ENCODE data around the gene NCF4.

The NCF4 gene

GRCh38 chr22:36865346-36865745 is 4.5 kb downstream of the NCF4 start:
- Histone ChIP-seq H3K27ac (ENCODE audit: low read length) (no peak overlapping the region), H3K27me3 (ENCODE audit: control insufficient read depth in 1 of 2, insufficient read depth in 2 of 2, low read length in 2 of 2) (peaks cover 7 to 12% of the 10 kb centered on the region in 2 donors), H3K9ac (ENCODE audit: low read length in 2 of 2) (no peak overlapping the region), H3K4me1 (ENCODE audit: control insufficient read depth, insufficient read depth, low read length) (no peaks in the 10 kb centered on the region), H3K4me3 (ENCODE audit: low read length in 2 of 2) (no peak overlapping the region), H3K36me3 (ENCODE audit: control insufficient read depth in 2 of 2, insufficient read depth in 2 of 2, low read length in 2 of 2) (no peaks in the 10 kb centered on the region), H3K9me3 (ENCODE audit: control insufficient read depth in 2 of 2, low read length in 2 of 2) (no peaks in the 10 kb centered on the region)

GRCh38 chr22:36867695-36868094 is 6.9 kb downstream of the NCF4 start:
- peaks cover 11 to 14% of the 10 kb centered on the region in 2 donors for H3K27me3 ChIP-seq (ENCODE audit: control insufficient read depth in 1 of 2, insufficient read depth in 2 of 2, low read length in 2 of 2)

DNA sequence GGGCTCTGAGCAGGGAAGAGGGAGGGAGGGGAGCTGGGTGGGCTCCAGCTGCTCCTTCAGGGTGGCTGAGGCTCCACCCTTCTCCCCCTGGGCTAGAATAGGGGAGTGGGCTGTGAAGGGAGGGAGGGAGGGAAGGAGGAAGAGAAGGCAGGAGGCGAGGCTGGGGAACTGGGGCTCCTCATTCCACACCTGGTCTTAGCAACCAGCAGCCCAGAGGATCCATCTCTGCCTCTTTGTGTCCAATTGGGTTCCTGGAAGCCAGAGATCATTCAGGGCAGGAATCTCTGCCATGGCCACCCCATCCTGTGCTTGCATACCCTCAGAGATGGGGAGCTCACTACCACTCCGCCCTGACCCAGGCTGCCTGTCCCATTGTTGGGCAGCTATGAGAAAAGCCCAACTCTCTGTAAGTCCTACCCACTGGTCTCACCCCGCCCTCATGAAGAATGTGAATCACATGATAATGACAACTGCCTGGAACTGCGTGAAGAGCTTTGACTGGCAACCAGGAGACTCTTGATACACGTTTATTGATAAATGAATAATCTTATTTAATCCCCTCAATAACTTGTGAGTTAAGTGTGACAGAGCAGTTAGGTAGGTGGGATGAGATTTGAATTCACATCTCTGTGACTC is 7.9 kb downstream of the NCF4 start:
- Histone ChIP-seq H3K27me3 (ENCODE audit: control insufficient read depth in 1 of 2, insufficient read depth in 2 of 2, low read length in 2 of 2) (peaks cover 11 to 14% of the 10 kb centered on the region in 2 donors), H3K27ac (ENCODE audit: low read length) (no peak overlapping the region), H3K9me3 (ENCODE audit: control insufficient read depth in 2 of 2, low read length in 2 of 2) (no peaks in the 10 kb centered on the region), H3K9ac (ENCODE audit: low read length in 2 of 2) (no peak overlapping the region), H3K4me1 (ENCODE audit: control insufficient read depth, insufficient read depth, low read length) (peaks cover under 1% of the 10 kb centered on the region), H3K36me3 (ENCODE audit: control insufficient read depth in 2 of 2, insufficient read depth in 2 of 2, low read length in 2 of 2) (no peaks in the 10 kb centered on the region), H3K4me3 (ENCODE audit: low read length in 2 of 2) (no peak overlapping the region)

More at GRCh38 chr22:36867695-36868094, 6.9 kb downstream of the NCF4 start:
- H3K9me3 ChIP-seq (ENCODE audit: control insufficient read depth in 2 of 2, low read length in 2 of 2) = no peaks in the 10 kb centered on the region
- no peak overlapping the region for H3K27ac ChIP-seq (ENCODE audit: low read length)
- H3K4me3 ChIP-seq (ENCODE audit: low read length in 2 of 2) = no peak overlapping the region
- H3K4me1 ChIP-seq (ENCODE audit: control insufficient read depth, insufficient read depth, low read length) = no peaks in the 10 kb centered on the region
- H3K9ac ChIP-seq (ENCODE audit: low read length in 2 of 2) = no peak overlapping the region
- no peaks in the 10 kb centered on the region for H3K36me3 ChIP-seq (ENCODE audit: control insufficient read depth in 2 of 2, insufficient read depth in 2 of 2, low read length in 2 of 2)

DNA sequence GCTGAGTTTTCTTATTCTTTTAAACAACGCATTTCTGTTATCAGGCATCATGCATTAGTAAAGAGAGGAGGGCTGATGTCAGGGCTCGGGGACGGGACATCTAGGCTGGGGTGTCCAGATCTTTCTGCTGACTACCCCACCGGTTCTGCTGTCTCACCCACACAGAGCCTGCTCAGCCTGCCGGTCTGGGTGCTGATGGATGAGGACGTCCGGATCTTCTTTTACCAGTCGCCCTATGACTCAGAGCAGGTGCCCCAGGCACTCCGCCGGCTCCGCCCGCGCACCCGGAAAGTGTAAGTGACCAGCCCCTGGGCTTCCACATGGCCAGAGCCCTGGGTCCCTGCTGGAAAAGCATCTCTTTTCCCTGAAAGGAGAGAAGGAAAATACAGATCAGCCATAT is 9.4 kb downstream of the NCF4 start:
- Histone ChIP-seq H3K4me1 (ENCODE audit: control insufficient read depth, insufficient read depth, low read length) (peaks cover 4% of the 10 kb centered on the region), H3K36me3 (ENCODE audit: control insufficient read depth in 2 of 2, insufficient read depth in 2 of 2, low read length in 2 of 2) (no peaks in the 10 kb centered on the region)

GRCh38 chr22:36871669-36872081 is 10.9 kb downstream of the NCF4 start:
- peaks cover 9 to 11% of the 10 kb centered on the region in 2 donors for H3K27me3 ChIP-seq (ENCODE audit: control insufficient read depth in 1 of 2, insufficient read depth in 2 of 2, low read length in 2 of 2)
- H3K9ac ChIP-seq (ENCODE audit: low read length in 2 of 2) = no peak overlapping the region
- H3K36me3 ChIP-seq (ENCODE audit: control insufficient read depth in 2 of 2, insufficient read depth in 2 of 2, low read length in 2 of 2) = no peaks in the 10 kb centered on the region
- H3K4me3 ChIP-seq (ENCODE audit: low read length in 2 of 2) = no peak overlapping the region
- peaks cover 4% of the 10 kb centered on the region for H3K4me1 ChIP-seq (ENCODE audit: control insufficient read depth, insufficient read depth, low read length)
- no peaks in the 10 kb centered on the region for H3K9me3 ChIP-seq (ENCODE audit: control insufficient read depth in 2 of 2, low read length in 2 of 2)
- no peak overlapping the region for H3K27ac ChIP-seq (ENCODE audit: low read length)

More for the DNA sequence above, 9.4 kb downstream of the NCF4 start:
- Histone ChIP-seq H3K9me3 (ENCODE audit: control insufficient read depth in 2 of 2, low read length in 2 of 2) (no peaks in the 10 kb centered on the region), H3K27me3 (ENCODE audit: control insufficient read depth in 1 of 2, insufficient read depth in 2 of 2, low read length in 2 of 2) (peaks cover 11 to 14% of the 10 kb centered on the region in 2 donors), H3K4me3 (ENCODE audit: low read length in 2 of 2) (no peak overlapping the region), H3K27ac (ENCODE audit: low read length) (no peak overlapping the region), H3K9ac (ENCODE audit: low read length in 2 of 2) (no peak overlapping the region)

DNA sequence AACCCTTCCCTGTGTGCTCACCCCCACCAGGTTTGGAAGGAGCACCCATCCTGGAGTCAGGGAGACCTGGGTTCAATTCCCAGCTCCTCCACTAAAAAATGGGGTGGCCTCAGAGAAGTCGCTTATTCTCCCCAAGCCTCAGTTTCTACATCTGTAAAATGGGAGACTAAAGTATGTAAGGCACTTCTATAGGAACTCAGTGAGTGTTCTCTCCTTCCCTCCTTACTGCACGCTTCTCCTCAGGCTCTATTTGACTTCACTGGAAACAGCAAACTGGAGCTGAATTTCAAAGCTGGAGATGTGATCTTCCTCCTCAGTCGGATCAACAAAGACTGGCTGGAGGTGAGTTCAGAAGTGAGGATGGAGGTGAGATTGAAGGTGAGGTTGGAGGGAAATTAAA is 11.3 kb downstream of the NCF4 start:
- Histone ChIP-seq H3K4me1 (ENCODE audit: control insufficient read depth, insufficient read depth, low read length) (peaks cover 4% of the 10 kb centered on the region), H3K9ac (ENCODE audit: low read length in 2 of 2) (no peak overlapping the region), H3K4me3 (ENCODE audit: low read length in 2 of 2) (no peak overlapping the region), H3K9me3 (ENCODE audit: control insufficient read depth in 2 of 2, low read length in 2 of 2) (no peaks in the 10 kb centered on the region), H3K27ac (ENCODE audit: low read length) (no peak overlapping the region), H3K36me3 (ENCODE audit: control insufficient read depth in 2 of 2, insufficient read depth in 2 of 2, low read length in 2 of 2) (no peaks in the 10 kb centered on the region), H3K27me3 (ENCODE audit: control insufficient read depth in 1 of 2, insufficient read depth in 2 of 2, low read length in 2 of 2) (peaks cover 9 to 11% of the 10 kb centered on the region in 2 donors)

DNA sequence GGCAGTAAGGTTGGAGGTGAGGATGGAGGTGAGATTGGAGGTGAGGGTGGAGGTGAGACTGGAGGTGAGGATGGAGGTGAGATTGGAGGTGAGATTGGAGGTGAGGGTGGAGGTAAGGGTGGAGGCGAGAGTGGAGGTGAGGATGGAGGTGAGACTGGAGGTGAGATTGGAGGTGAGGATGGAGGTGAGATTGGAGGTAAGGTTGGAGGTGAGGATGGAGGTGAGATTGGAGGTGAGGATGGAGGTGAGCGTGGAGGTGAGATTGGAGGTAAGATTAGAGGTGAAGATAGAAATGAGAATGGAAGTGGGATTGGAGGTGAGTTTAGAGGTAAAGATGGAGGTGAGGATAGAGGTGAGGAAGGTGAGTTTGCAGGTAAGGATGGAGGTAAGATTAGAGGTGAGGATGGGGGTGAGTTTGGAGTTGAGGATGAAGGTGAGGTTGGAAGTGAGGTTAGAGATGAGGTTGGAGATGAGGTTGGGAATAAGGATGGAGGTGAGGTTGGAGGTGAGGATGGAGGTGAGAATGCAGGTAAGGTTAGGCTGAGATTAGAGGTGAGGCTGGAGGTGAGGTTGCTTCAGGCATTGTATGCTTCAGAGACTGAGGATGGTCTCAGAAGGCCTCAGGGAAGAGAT is 12.2 kb downstream of the NCF4 start:
- H3K27ac ChIP-seq (ENCODE audit: low read length) = no peak overlapping the region

GRCh38 chr22:36873614-36874308 is 13.0 kb downstream of the NCF4 start:
- Histone ChIP-seq H3K4me3 (ENCODE audit: low read length in 2 of 2) (no peak overlapping the region), H3K4me1 (ENCODE audit: control insufficient read depth, insufficient read depth, low read length) (peaks cover 4% of the 10 kb centered on the region), H3K9me3 (ENCODE audit: control insufficient read depth in 2 of 2, low read length in 2 of 2) (no peaks in the 10 kb centered on the region), H3K27me3 (ENCODE audit: control insufficient read depth in 1 of 2, insufficient read depth in 2 of 2, low read length in 2 of 2) (peaks cover 11% of the 10 kb centered on the region in 2 donors), H3K27ac (ENCODE audit: low read length) (no peak overlapping the region), H3K9ac (ENCODE audit: low read length in 2 of 2) (no peak overlapping the region), H3K36me3 (ENCODE audit: control insufficient read depth in 2 of 2, insufficient read depth in 2 of 2, low read length in 2 of 2) (no peaks in the 10 kb centered on the region)

More for the DNA sequence above, 12.2 kb downstream of the NCF4 start:
- H3K9me3 ChIP-seq (ENCODE audit: control insufficient read depth in 2 of 2, low read length in 2 of 2) = no peaks in the 10 kb centered on the region
- peaks cover 4% of the 10 kb centered on the region for H3K4me1 ChIP-seq (ENCODE audit: control insufficient read depth, insufficient read depth, low read length)
- H3K4me3 ChIP-seq (ENCODE audit: low read length in 2 of 2) = no peak overlapping the region
- H3K9ac ChIP-seq (ENCODE audit: low read length in 2 of 2) = no peak overlapping the region
- peaks cover 11 to 12% of the 10 kb centered on the region in 2 donors for H3K27me3 ChIP-seq (ENCODE audit: control insufficient read depth in 1 of 2, insufficient read depth in 2 of 2, low read length in 2 of 2)
- H3K36me3 ChIP-seq (ENCODE audit: control insufficient read depth in 2 of 2, insufficient read depth in 2 of 2, low read length in 2 of 2) = no peaks in the 10 kb centered on the region

DNA sequence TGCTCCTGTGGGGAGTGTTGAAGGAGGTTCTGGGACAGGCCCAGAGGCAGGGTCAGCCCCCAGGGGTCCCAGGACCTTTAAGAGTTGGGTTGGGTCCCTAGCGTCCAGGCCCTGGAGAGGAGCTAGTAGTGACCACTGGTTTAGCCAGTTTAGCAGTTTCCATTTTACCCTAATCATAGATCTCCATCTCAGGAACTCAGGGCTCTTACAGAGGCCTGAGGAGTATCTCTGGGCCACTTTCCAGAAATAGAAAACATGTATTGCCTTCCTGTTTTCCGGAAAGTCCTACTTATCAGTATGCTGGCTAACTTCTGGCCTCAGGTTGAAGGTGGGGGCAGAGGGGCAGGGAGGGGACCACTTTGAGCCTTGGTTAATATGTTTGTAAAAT is 13.5 kb downstream of the NCF4 start:
- Histone ChIP-seq H3K4me1 (ENCODE audit: control insufficient read depth, insufficient read depth, low read length) (peaks cover 4% of the 10 kb centered on the region), H3K4me3 (ENCODE audit: low read length in 2 of 2) (no peak overlapping the region), H3K36me3 (ENCODE audit: control insufficient read depth in 2 of 2, insufficient read depth in 2 of 2, low read length in 2 of 2) (no peaks in the 10 kb centered on the region), H3K9me3 (ENCODE audit: control insufficient read depth in 2 of 2, low read length in 2 of 2) (no peaks in the 10 kb centered on the region), H3K9ac (ENCODE audit: low read length in 2 of 2) (no peak overlapping the region), H3K27me3 (ENCODE audit: control insufficient read depth in 1 of 2, insufficient read depth in 2 of 2, low read length in 2 of 2) (peaks cover 9 to 12% of the 10 kb centered on the region in 2 donors), H3K27ac (ENCODE audit: low read length) (no peak overlapping the region)

- H3K9ac ChIP-seq (ENCODE audit: low read length in 2 of 2) = no peak overlapping the region
- no peaks in the 10 kb centered on the region for H3K36me3 ChIP-seq (ENCODE audit: control insufficient read depth in 2 of 2, insufficient read depth in 2 of 2, low read length in 2 of 2)
- peaks cover 4% of the 10 kb centered on the region for H3K4me1 ChIP-seq (ENCODE audit: control insufficient read depth, insufficient read depth, low read length)
- H3K27ac ChIP-seq (ENCODE audit: low read length) = no peak overlapping the region
- no peak overlapping the region for H3K4me3 ChIP-seq (ENCODE audit: low read length in 2 of 2)
- H3K9me3 ChIP-seq (ENCODE audit: control insufficient read depth in 2 of 2, low read length in 2 of 2) = no peaks in the 10 kb centered on the region
- H3K27me3 ChIP-seq (ENCODE audit: control insufficient read depth in 1 of 2, insufficient read depth in 2 of 2, low read length in 2 of 2) = peaks cover 7 to 8% of the 10 kb centered on the region in 2 donors
Observed at GRCh38 chr22:36874736-36875135, 13.9 kb downstream of the NCF4 start.
